ENCODE results near the gene TRIM24.
"Not testable (repeated sequence)": the region's sequence is repeated elsewhere in the genome, so short reads cannot be mapped to it uniquely, and the experiment has no call there.

TRIM24 gene

GRCh38 chr7:138493535-138493934 lies 33.5 kb downstream of the TRIM24 start:
- no peak for DNase-seq (ENCODE audit: low read depth)

- no peak for DNase-seq (ENCODE audit: low read depth)
Measured at GRCh38 chr7:138495485-138495884, 35.4 kb downstream of the TRIM24 start.

GRCh38 chr7:138499340-138499739 lies 39.3 kb downstream of the TRIM24 start:
- no peak for DNase-seq (ENCODE audit: low read depth)

GRCh38 chr7:138500303-138500702 lies 40.2 kb downstream of the TRIM24 start:
- not testable (repeated sequence) for DNase-seq (ENCODE audit: low read depth)

- DNase-seq (ENCODE audit: low read depth): no peak
Measured at GRCh38 chr7:138500892-138501291, 40.8 kb downstream of the TRIM24 start.

- no peak for DNase-seq (ENCODE audit: low read depth)
Measured at GRCh38 chr7:138502023-138502767, 42.1 kb downstream of the TRIM24 start.

GRCh38 chr7:138505361-138505873 lies 45.4 kb downstream of the TRIM24 start:
- DNase-seq (ENCODE audit: low read depth): no peak

GRCh38 chr7:138506764-138507163 lies 46.7 kb downstream of the TRIM24 start:
- DNase-seq (ENCODE audit: low read depth): no peak

GRCh38 chr7:138510003-138510402 lies 49.9 kb downstream of the TRIM24 start:
- DNase-seq (ENCODE audit: low read depth): no peak

- DNase-seq (ENCODE audit: low read depth): no peak
Measured at GRCh38 chr7:138512092-138512858, 52.2 kb downstream of the TRIM24 start.

GRCh38 chr7:138512885-138513284 lies 52.8 kb downstream of the TRIM24 start:
- no peak for DNase-seq (ENCODE audit: low read depth)

- no peak for DNase-seq (ENCODE audit: low read depth)
Measured at GRCh38 chr7:138513344-138513871, 53.3 kb downstream of the TRIM24 start.

GRCh38 chr7:138514044-138514443 lies 54.0 kb downstream of the TRIM24 start:
- DNase-seq (ENCODE audit: low read depth): no peak

GRCh38 chr7:138515001-138515528 lies 55.0 kb downstream of the TRIM24 start:
- no peak for DNase-seq (ENCODE audit: low read depth)

GRCh38 chr7:138519061-138519798 lies 59.2 kb downstream of the TRIM24 start:
- DNase-seq (ENCODE audit: low read depth): no peak

GRCh38 chr7:138520742-138521141 lies 60.7 kb downstream of the TRIM24 start:
- DNase-seq (ENCODE audit: low read depth): no peak

- DNase-seq (ENCODE audit: low read depth): no peak
Measured at GRCh38 chr7:138521837-138522461, 61.9 kb downstream of the TRIM24 start.

GRCh38 chr7:138524259-138524658 lies 64.2 kb downstream of the TRIM24 start:
- DNase-seq (ENCODE audit: low read depth): no peak

GRCh38 chr7:138525757-138526156 lies 65.7 kb downstream of the TRIM24 start:
- DNase-seq (ENCODE audit: low read depth): no peak

GRCh38 chr7:138527746-138528223 lies 67.7 kb downstream of the TRIM24 start:
- no peak for DNase-seq (ENCODE audit: low read depth)

- DNase-seq (ENCODE audit: low read depth): not testable (repeated sequence)
Measured at GRCh38 chr7:138536833-138537232, 76.8 kb downstream of the TRIM24 start.
